Measurements from ENCODE around the gene ATP5MK.
A peak's percentile ranks its signal among the peaks of the same experiment; 100 is the strongest.
"Not testable (repeated sequence)": the region's sequence is repeated elsewhere in the genome, so short reads cannot be mapped to it uniquely, and the experiment has no call there.

Gene ATP5MK

DNA sequence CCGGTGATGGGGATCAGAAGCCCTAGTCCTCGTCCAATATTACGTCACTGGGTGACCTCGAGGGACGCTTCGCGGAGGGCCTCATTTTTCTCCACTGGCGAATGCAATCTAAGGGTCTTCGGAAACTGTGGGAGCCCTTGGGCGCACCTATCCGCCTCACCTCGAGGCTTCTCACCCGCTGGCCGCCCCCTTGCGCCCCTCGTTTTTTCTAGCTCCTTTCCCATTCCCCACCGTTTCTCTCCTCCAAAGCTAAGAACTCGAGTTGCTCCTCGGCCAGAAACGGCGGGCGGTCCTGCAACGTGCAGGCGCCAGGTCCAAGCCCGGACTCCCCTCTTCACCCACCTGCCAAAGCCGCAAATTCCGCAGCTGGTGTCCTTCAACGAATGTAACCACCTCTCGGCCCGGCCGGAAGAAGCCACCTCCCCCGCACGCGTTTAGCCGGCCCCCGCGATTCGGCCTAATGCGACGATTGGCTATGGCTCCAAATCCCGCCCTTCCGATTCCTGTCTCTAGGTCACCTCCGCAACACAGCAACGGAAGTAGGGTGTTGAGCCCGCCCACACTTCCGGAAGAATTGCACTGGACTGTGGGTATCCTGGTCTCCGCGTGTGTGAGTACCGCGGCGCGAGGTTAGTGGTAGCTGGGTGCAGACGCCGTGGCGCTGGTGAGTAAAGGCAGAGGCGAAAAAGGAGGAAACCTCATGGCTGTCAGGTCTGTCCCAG lies at the start of gene ATP5MK, which contains the start of gene PDCD11:
Gene ATP5MK, minus strand, starts transcription at position 409 of the 722 bp plus-strand sequence. CDS start 4,018 bp downstream, outside the sequence.
Gene PDCD11, plus strand, starts transcription at position 560 of the 722 bp plus-strand sequence. CDS start 1,801 bp downstream, outside the sequence.
- DNase-seq, result peak; percentile 86 to 93 (median 88)

- DNase-seq, result no peak
Measured at GRCh38 chr10:103445366-103445765, 49.1 kb upstream of the ATP5MK start.

DNA sequence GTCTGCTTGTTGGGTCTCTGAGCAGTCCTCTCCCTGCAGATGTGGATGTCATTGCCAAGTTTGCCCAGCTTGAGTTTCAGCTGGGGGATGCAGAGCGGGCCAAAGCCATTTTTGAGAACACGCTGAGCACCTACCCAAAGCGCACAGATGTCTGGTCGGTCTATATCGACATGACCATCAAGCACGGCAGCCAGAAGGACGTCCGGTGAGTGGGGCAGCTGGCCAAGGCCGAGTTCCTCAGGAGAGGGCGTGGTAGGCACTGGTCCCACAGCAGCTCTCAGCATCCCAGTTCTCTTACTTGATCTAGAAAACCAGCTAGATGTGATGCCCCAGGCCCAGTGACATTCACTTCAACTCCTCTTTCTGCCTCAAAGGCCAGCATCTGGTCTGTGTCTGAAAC lies 48.2 kb upstream of the ATP5MK start:
- no peak for DNase-seq

DNA sequence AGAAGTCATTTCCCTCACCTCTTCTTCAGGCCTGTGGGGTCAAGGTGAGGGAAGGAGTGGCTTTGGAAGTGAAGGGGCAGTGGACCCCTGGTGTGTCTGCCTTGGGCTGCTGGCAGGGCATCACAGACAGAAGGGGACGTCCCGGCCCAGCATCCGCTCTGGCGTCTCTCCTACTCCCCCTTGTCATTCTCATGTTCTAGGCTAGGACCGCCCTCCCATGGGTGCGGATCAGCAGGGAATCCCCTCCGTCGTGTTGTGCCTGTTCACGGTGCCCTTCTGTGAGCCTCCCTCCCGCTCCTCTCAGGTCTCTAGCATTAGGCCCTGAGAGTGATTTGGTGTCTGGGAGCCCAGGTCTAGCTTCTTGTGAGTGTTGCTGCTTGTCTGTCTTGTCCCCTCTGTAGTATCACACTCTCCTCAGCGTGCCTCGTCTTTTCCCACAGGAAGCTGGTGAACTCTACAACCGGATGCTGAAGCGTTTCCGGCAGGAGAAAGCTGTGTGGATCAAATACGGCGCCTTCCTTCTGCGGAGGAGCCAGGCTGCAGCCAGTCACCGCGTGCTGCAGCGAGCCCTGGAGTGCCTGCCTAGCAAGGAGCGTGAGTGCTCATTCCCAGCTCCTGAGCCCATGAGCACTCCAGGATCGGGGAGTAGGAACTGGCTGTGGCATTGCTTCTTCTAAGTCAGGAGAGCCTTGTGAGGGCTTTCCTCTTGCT lies 47.4 kb upstream of the ATP5MK start:
- DNase-seq, result no peak

- DNase-seq, result no peak
Measured at GRCh38 chr10:103442031-103442461, 45.8 kb upstream of the ATP5MK start.

DNA sequence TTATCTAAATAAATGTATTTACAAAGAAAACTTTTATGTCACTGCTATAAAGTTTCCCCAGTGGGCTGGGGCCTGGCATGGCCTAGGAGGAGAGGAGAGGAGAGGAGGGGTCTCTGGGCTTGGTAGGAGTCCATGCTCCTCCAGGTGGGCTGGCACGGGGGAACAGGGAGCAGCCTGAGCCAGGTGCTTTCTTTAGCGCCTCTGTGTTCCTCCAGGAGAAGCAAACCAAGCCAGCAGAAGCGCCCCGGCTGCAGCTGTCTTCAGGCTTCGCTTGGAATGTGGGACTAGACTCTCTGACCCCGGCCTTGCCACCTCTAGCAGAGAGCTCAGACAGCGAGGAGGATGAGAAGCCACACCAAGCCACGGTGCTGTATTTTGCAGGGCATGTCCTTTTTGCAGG lies 45.3 kb upstream of the ATP5MK start:
- DNase-seq, result no peak

GRCh38 chr10:103441206-103441605 lies 44.9 kb upstream of the ATP5MK start:
- DNase-seq, result no peak

GRCh38 chr10:103440416-103440815 lies 44.1 kb upstream of the ATP5MK start:
- DNase-seq, result no peak

DNA sequence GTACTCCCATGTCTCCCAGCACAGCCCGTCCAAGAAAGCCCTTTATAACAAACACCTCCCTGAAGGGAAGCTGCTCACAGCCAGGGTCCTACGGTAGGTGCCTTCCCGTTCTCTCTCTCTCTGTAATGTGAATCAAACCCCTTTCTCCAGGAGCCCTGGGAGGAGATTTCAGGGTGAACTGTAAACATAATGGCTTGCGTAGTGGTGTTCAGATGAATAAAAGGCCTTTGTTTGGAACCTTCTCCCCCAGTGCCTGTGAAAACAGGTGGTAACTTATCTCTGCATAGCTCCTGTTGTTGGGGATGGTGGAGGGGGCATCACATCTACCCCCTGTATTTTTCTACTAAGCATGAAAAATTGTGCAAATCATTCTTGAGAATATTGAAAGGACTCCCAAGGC lies 43.5 kb upstream of the ATP5MK start:
- no peak for DNase-seq

DNA sequence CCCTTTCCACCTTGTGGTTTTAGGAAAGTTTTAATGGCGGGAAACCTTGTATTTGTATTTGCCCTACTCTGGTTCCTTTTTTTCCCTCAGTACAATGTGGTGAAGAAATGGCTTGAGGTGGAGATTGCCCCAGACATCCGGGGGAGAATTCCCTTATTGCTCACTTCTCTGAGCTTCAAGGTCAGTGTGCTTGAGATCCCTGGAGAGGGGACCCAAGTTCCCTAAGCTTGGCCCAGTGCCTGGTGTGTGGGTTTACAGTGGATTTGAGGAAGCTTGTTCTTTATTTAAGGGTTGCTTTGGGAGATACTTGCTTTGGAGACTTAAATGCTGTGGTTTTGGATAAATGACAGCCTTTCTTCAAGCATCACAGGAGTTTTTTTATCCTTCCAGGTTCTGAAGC lies 37.6 kb upstream of the ATP5MK start:
- no peak for DNase-seq

GRCh38 chr10:103431902-103432301 lies 35.6 kb upstream of the ATP5MK start:
- no peak for DNase-seq

DNA sequence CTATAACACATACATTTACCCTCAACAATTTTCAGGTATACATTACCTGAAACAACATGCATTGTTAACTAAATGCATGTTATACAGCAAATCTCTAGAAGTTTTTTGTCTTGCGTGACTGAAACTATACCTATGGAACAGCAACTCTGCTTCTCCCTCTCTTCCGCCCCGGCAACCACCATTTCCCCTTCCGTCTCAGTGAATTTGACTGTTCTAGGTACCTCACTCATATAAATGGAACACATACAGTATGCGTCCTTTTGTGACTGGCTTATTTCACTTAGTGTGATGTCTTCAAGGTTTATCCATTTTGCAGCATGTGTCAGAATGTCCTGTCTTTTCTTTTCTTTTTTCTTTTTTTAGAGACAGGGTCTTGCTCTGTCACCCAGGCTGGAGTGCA lies 33.4 kb upstream of the ATP5MK start:
- peak in 2 of 6 experiments; percentile 7 to 9 for DNase-seq

DNA sequence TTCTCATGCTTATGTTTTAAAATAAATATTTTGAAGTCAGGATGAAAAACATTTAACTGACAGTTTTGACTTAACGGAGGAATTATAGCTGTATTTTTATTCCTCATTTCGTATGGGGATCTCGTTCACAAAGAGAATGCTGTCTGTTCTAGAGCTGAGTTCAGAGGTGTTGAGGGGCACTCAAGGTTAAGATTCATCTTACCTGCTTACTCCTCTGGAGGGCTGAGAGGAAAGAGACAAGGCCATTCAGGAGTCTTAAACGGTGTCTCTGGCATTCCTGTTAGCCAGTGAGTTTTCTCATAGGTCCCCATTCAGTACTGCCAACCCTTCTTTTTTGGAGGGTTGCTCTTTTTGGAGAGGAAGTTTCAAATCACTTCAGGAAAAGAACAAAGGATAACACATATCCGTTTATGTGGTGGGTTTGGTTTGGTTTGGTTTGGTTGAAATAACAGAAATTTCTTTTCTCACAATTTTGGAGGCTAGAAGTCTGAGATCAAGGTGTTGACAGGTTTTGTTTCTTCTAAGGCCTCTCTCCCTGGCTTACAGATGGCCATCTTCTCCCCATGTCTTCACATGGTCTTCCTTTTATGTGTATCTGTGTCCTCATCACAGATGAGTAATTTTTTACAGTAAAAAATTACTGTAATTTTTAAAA lies 32.8 kb upstream of the ATP5MK start:
- DNase-seq, result peak in 2 of 6 experiments; percentile 12 to 39

- DNase-seq, result no peak
Measured at GRCh38 chr10:103427866-103428265, 31.6 kb upstream of the ATP5MK start.

GRCh38 chr10:103423748-103424147 lies 27.5 kb upstream of the ATP5MK start:
- DNase-seq, result no peak

DNA sequence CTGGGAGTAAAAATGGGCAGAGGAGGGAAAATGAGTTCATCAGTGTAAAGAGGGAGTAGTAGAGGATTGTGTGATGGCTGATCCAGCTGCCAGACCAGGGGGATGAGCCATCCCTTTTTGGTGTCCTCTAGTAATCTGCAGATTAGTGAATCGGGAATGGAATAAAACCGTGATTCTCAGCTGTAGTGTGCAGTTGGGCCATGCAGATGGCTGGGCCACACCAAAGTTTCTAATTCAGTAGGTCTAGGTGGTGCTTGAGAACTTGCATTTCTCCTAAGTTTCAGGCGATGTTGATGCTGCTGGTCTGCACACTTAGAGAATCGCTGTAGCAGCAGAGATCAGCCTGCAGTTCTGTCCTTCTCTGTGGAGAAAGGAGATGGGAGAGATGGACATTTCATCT lies 22.8 kb upstream of the ATP5MK start:
- no peak for DNase-seq

DNA sequence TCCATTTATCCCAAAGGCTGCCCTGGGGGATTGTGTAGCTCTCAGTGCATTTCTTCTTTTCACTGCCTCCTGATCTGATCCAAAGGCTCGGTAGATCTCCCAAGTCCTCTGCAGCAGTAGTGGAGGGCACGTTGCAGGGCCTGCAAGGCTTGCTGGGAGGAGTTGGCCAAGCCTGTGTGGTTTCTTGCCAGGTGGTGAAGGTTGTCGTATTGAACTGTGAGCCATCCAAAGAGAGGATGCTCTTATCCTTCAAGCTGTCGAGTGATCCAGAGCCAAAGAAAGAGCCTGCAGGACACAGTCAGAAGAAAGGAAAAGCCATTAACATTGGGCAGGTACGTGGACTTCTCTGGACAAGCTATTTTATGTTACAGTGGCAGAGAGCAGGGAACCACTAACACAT lies 21.3 kb upstream of the ATP5MK start:
- DNase-seq, result no peak

DNA sequence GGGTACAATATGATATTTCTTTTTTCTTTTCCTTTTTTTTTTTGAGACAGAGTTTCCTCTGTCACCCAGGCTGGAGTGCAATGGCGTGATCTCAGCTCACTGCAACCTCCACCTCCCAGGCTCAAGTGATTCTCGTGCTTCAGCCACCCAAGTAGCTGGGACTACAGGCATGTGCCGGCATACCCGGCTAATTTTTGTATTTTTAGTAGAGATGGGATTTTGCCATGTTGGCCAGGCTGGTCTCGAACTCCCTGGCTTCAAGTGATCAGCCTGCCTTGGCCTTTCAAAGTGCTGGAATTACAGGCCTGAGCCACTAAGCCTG lies 20.8 kb upstream of the ATP5MK start:
- DNase-seq, result not testable (repeated sequence)

DNA sequence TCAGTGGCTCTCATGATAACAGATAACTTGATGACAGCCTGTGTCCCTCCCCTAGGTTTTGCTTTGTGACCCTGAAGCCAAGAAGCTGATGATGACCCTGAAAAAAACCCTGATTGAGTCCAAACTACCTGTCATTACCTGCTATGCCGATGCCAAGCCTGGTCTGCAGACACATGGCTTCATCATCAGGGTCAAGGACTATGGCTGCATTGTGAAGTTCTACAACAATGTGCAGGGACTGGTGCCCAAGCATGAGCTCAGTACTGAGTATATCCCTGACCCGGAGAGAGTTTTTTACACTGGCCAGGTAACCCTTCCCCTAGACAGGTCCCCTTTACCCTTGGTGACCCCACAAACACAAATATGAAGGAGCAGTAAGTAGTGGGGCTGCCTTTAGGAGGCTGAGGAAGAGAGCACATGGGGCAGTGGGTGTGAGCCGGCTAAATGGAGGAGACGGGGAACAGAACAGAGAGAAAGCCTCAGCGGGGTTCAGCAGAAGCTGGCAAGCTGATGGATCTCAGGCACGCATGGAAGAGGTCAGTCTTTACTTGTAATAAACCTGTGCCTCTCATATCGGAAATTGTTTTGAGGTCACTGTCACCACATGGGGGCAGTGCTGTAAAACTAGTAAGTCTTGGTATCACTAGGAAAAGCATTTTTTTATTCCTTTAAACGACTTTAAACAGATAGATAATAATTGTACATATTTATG lies 20.3 kb upstream of the ATP5MK start:
- peak; percentile 7 to 54 (median 45) for DNase-seq

DNA sequence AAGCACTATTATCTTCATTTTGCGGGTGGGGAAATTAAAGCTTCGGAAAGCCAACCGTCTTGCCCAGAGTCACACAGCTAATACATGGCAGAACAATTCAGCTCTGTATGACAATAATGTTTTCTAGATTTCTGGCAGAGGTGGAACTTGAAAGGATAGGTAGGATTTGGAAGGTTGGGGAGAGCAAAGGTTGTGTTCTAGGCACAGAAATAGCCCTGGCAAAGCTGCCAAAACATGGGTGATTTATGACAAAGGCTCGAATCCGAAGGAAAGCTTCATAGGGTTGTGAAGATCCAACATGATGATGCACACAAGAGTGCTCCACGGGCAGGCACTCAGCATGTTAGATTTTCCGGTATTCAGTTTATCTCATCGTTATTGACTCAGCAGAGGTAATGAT lies 19.3 kb upstream of the ATP5MK start:
- no peak for DNase-seq

- no peak for DNase-seq
Measured at GRCh38 chr10:103413564-103413963, 17.3 kb upstream of the ATP5MK start.

DNA sequence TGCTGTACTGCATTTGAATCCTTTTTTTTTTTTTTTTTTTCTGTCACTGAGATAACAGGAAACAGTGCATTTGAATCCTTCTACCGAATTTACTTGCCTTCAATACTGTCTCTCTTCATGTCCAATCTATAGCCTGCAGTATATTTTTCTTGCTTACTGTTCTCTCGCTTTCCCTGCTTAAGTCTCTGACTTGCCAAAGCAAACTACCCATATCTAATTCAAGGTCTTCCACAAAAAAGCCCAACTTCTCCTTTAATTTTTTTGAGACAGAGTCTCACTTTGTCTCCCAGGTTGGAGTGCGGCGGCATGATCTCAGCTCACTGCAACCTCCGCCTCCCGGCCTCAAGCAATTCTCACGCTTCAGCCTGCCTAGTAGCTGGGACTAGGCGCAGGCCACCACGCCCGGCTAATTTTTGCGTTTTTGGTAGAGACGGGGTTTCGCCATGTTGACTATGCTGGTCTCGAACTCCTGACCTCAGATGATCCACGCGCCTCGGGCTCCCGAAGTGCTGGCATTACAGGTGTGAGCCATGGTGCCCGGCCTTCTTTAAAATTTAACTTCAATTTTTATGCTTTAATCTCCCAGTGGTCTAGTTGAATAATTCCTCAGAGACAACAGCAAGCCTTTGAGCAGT lies 1.0 kb upstream of the ATP5MK start:
- no peak for DNase-seq

DNA sequence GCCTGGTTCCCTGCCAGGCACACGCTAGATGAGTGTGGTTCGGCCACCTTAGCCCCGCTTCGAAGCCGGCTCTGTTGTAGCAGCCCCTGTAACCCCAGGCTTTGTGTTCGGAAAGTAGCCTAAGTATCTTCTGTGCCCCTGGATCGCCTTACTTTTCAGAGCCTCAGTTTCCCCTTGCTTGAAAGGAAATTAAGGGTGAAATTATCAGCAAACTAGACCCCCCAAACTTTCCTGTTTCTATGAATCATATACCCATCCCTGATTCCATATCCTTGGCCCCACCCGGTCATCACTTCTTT lies 463 bp upstream of the ATP5MK start:
- no peak for DNase-seq

Measured in stimulated activated naive CD4-positive, alpha-beta T cell (primary cell).